ENCODE measurements around the gene MDGA2.

MDGA2 gene

DNA sequence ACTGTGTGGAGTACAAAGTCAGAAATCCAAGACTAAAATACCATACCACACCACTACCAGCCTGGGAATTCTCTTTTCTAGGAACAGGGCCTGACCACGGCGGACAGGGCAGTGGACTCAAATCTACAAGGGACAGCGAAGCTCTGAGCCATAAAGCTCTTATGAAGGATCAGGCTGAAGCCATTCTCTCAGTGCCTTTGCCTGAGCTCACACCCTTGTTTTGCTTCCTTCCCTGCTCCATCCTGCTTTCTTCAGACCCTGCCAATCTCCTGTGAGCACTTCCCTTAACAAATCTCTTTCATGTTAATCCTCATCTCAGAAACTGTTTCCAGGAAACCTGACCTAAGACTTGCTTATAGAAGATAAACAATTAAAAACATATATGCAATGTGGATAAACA, 398.5 kb downstream of the MDGA2 start:
- no peak overlapping the region for H3K4me3 ChIP-seq (ENCODE audit: low read depth in 1 of 2, low read length in 2 of 2)
- no peak overlapping the region for H3K9ac ChIP-seq (ENCODE audit: low read depth, low read length)
- TF ChIP-seq, protein P1, sequence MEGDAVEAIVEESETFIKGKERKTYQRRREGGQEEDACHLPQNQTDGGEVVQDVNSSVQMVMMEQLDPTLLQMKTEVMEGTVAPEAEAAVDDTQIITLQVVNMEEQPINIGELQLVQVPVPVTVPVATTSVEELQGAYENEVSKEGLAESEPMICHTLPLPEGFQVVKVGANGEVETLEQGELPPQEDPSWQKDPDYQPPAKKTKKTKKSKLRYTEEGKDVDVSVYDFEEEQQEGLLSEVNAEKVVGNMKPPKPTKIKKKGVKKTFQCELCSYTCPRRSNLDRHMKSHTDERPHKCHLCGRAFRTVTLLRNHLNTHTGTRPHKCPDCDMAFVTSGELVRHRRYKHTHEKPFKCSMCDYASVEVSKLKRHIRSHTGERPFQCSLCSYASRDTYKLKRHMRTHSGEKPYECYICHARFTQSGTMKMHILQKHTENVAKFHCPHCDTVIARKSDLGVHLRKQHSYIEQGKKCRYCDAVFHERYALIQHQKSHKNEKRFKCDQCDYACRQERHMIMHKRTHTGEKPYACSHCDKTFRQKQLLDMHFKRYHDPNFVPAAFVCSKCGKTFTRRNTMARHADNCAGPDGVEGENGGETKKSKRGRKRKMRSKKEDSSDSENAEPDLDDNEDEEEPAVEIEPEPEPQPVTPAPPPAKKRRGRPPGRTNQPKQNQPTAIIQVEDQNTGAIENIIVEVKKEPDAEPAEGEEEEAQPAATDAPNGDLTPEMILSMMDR (IDR thresholded peaks at IDR 0.05; ENCODE audit: borderline replicate concordance, extremely low read depth, low read length, poor library complexity, severe bottlenecking), result no peak
- no peak for TF ChIP-seq EZH2 (IDR thresholded peaks at IDR 0.05; ENCODE audit: borderline replicate concordance, low read depth, low read length, severe bottlenecking)
- H3K4me2 ChIP-seq (ENCODE audit: insufficient read depth, low read length), result no peak overlapping the region
- no peaks in the 10 kb centered on the region for H3K9me3 ChIP-seq (ENCODE audit: insufficient read depth, low read length, severe bottlenecking)
- no peak overlapping the region for H2AFZ ChIP-seq (ENCODE audit: low read depth, low read length)
- H3K27ac ChIP-seq (ENCODE audit: low read length), result no peak overlapping the region
- H3K27me3 ChIP-seq (ENCODE audit: insufficient read depth, low read length, poor library complexity), result no peaks in the 10 kb centered on the region
- DNase-seq, result no peak
- H3K4me1 ChIP-seq (ENCODE audit: insufficient read depth, low read length), result no peaks in the 10 kb centered on the region
- no peaks in the 10 kb centered on the region for H4K20me1 ChIP-seq (ENCODE audit: insufficient read depth, low read length)
- ATAC-seq (ENCODE audit: insufficient read depth, low read depth), result no peak
- no peaks in the 10 kb centered on the region for H3K36me3 ChIP-seq (ENCODE audit: insufficient read depth, low read length)
- H3K79me2 ChIP-seq (ENCODE audit: insufficient read depth, low read length), result no peaks in the 10 kb centered on the region

DNA sequence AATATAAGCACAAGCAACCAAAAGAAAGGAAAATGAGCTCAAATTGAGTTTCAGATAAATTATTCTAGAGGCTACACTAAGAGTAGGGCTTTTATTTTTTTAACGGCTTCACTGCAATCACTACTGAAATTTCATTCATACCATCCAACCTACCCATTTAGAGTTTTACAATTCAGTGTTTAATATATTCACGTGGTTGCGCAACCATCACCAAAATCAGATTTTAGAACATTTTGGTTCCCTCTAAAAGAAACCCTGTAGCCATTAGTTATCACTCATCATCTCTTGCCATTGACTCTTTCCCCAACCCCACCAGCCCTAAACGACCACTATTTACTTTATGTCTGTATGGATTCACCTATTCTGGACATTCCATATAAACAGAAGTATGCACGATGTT, 401.5 kb downstream of the MDGA2 start:
- Histone ChIP-seq H3K4me1 (ENCODE audit: insufficient read depth, low read length) (no peaks in the 10 kb centered on the region), H3K9me3 (ENCODE audit: insufficient read depth, low read length, severe bottlenecking) (no peaks in the 10 kb centered on the region), H2AFZ (ENCODE audit: low read depth, low read length) (no peak overlapping the region), H3K4me2 (ENCODE audit: insufficient read depth, low read length) (no peak overlapping the region), H4K20me1 (ENCODE audit: insufficient read depth, low read length) (no peaks in the 10 kb centered on the region), H3K4me3 (ENCODE audit: low read depth in 1 of 2, low read length in 2 of 2) (no peak overlapping the region), H3K36me3 (ENCODE audit: insufficient read depth, low read length) (no peaks in the 10 kb centered on the region), H3K27ac (ENCODE audit: low read length) (no peak overlapping the region), H3K9ac (ENCODE audit: low read depth, low read length) (no peak overlapping the region), H3K27me3 (ENCODE audit: insufficient read depth, low read length, poor library complexity) (no peaks in the 10 kb centered on the region), H3K79me2 (ENCODE audit: insufficient read depth, low read length) (no peaks in the 10 kb centered on the region)
- DNase-seq (no peak), ATAC-seq (ENCODE audit: insufficient read depth, low read depth) (no peak)
- TF ChIP-seq EZH2 (IDR thresholded peaks at IDR 0.05; ENCODE audit: borderline replicate concordance, low read depth, low read length, severe bottlenecking), result no peak
- TF ChIP-seq, protein P1 (IDR thresholded peaks at IDR 0.05; ENCODE audit: borderline replicate concordance, extremely low read depth, low read length, poor library complexity, severe bottlenecking), result no peak

DNA sequence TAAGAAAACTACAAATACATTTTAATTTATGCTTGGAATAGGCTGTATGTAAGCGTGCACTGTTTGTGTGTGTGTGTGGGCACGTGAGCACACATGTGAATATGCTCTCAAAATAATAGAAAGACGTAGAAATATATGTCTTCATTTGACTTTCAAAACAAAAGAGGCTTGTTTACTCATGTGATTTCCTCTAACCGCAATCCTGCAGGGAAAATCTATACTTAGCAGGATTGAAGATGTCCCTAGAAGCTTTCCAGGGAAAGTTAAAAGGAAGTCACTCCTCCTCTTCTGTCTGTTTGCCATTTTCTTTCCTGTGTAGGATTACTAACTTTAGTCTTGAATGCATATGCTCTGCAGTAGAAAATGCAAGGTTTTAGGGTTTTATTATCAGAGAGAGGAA, 404.7 kb downstream of the MDGA2 start:
- Histone ChIP-seq H2AFZ (ENCODE audit: low read depth, low read length) (no peak overlapping the region), H3K4me1 (ENCODE audit: insufficient read depth, low read length) (no peaks in the 10 kb centered on the region), H3K4me3 (ENCODE audit: low read depth in 1 of 2, low read length in 2 of 2) (no peak overlapping the region), H4K20me1 (ENCODE audit: insufficient read depth, low read length) (no peaks in the 10 kb centered on the region), H3K9ac (ENCODE audit: low read depth, low read length) (no peak overlapping the region), H3K79me2 (ENCODE audit: insufficient read depth, low read length) (no peaks in the 10 kb centered on the region), H3K36me3 (ENCODE audit: insufficient read depth, low read length) (no peaks in the 10 kb centered on the region), H3K27ac (ENCODE audit: low read length) (no peak overlapping the region), H3K27me3 (ENCODE audit: insufficient read depth, low read length, poor library complexity) (no peaks in the 10 kb centered on the region), H3K4me2 (ENCODE audit: insufficient read depth, low read length) (no peak overlapping the region), H3K9me3 (ENCODE audit: insufficient read depth, low read length, severe bottlenecking) (no peaks in the 10 kb centered on the region)
- ATAC-seq (ENCODE audit: insufficient read depth, low read depth), result no peak
- DNase-seq, result no peak
- TF ChIP-seq, protein P1 (IDR thresholded peaks at IDR 0.05; ENCODE audit: borderline replicate concordance, extremely low read depth, low read length, poor library complexity, severe bottlenecking), result no peak
- no peak for TF ChIP-seq EZH2 (IDR thresholded peaks at IDR 0.05; ENCODE audit: borderline replicate concordance, low read depth, low read length, severe bottlenecking)
